Esophagus squamous epithelium (tissue), 4 donors: Measurements from ENCODE around the gene CACNA1H.

ENCODE experiments used
- POLR2A ChIP-seq, 4 donors: fragments of 450-650 bp; IDR thresholded peaks; one replicate each; pipeline ENCODE4 v1.6.1; 2017; ENCODE audit warnings: antibody characterized with exemption in 4 of 4, mild to moderate bottlenecking in 4 of 4, moderate library complexity in 3 of 4
- TF ChIP-seq, protein P1 (sequence below), 6 experiments: fragments of 450-650 bp in 4 of 6; fragments of 200-600 bp in 2 of 6; sonication (generic) in 2 of 6; IDR thresholded peaks; one replicate each; pipeline ENCODE4 v1.5.1; 2016 to 2019; ENCODE audit warnings: antibody characterized with exemption in 6 of 6, mild to moderate bottlenecking in 4 of 6, moderate library complexity in 4 of 6

DNA sequence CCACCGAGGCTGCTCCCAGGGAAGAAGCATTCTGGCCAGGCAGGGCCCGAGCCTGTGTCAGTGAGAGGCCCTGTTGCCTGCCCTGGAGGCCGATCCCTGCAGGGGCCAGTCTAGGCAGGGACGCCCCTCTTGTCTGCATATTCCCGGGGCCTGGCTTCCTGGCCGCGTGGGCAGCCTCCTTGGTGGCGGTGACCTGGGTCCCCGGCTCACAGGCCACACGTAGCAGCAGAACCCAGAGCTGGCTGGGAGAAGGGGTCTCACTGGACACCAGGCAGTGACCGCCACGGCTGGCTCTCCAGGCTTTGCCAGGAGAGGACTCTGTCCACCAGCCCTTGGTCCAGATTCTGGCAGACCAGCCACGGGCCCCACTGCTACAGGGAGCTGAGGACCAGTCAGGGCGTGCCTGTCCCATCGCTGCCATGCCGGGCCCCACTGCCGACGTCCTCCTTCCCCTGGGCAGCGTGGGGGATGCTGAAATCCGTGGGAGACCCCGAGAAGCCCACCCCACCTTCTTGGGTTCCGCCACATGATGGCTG lies 3.7 kb upstream of the CACNA1H start:
- TF ChIP-seq, protein P1, sequence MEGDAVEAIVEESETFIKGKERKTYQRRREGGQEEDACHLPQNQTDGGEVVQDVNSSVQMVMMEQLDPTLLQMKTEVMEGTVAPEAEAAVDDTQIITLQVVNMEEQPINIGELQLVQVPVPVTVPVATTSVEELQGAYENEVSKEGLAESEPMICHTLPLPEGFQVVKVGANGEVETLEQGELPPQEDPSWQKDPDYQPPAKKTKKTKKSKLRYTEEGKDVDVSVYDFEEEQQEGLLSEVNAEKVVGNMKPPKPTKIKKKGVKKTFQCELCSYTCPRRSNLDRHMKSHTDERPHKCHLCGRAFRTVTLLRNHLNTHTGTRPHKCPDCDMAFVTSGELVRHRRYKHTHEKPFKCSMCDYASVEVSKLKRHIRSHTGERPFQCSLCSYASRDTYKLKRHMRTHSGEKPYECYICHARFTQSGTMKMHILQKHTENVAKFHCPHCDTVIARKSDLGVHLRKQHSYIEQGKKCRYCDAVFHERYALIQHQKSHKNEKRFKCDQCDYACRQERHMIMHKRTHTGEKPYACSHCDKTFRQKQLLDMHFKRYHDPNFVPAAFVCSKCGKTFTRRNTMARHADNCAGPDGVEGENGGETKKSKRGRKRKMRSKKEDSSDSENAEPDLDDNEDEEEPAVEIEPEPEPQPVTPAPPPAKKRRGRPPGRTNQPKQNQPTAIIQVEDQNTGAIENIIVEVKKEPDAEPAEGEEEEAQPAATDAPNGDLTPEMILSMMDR (IDR thresholded peaks at IDR 0.05): no peak
- TF ChIP-seq POLR2A (IDR thresholded peaks at IDR 0.05): no peak
